ENCODE results near the gene MYRF.

GRCh38 chr11:61797263-61797944 is 45.0 kb downstream of the MYRF start:
- TF ChIP-seq MAX (IDR thresholded peaks at IDR 0.05; ENCODE audit: insufficient read depth, insufficient read length) = peak; percentile 10
- peak; percentile 58 to 75 for TF ChIP-seq CTCF (IDR thresholded peaks at IDR 0.05; ENCODE audit: extremely low read depth in 1 of 2, insufficient read depth in 1 of 2, low read depth in 1 of 2, low read length in 2 of 2)
- TF ChIP-seq EZH2 (IDR thresholded peaks at IDR 0.05; ENCODE audit: borderline replicate concordance, low read depth, low read length, severe bottlenecking) = no peak
- TF ChIP-seq FOS (IDR thresholded peaks at IDR 0.05; ENCODE audit: borderline replicate concordance, insufficient read depth, low read length) = no peak
